Naive thymus-derived CD8-positive, alpha-beta T cell (primary cell): Measurements from ENCODE around the gene TIMM10B. TPM values are rescaled to one million over a fixed set of nuclear protein-coding genes. Genes with fewer than 3 reads are reported as not detected.

Experiments used
- ATAC-seq, 2 donors: fragments of 150-1000 bp; cut with Tn5 transposase in 1 of 2; sonication (Bioruptor Pico), chemical (Tn5 transposase) in 1 of 2; 1 replicate in 1 of 2; 2 replicates in 1 of 2; pipeline ENCODE4 v1.10.0; 2021; ENCODE audit warnings: mild to moderate bottlenecking in 2 of 2, moderate library complexity in 2 of 2
- POLR2A ChIA-PET: fragments of 350-600 bp; sonication (Branson Sonifier 250); formaldehyde crosslinking; loops from one replicate; lab custom pipeline; 2021; ENCODE audit warnings: antibody characterized with exemption; lab: Charles Lee
- DNase-seq, 10 donors: peaks; one replicate each; pipeline versions ENCODE4 v3.0.0 to v3.0.0-alpha.2; 2020 to 2022
- H3K27ac Mint-ChIP-seq, 10 donors: one replicate each; pipeline ENCODE4 v1.8.0; 2020 to 2022; ENCODE audit warnings: mild to moderate bottlenecking in 10 of 10, mixed read lengths in 10 of 10, moderate library complexity in 4 of 10, inconsistent platforms in 1 of 10
- H3K27me3 Mint-ChIP-seq, 5 donors: one replicate each; pipeline ENCODE4 v1.8.0; 2021 to 2022; ENCODE audit warnings: mixed read lengths in 5 of 5
- H3K36me3 Mint-ChIP-seq, 3 donors: one replicate each; pipeline ENCODE4 v1.8.0; 2020 to 2022; ENCODE audit warnings: mixed read lengths in 3 of 3, mild to moderate bottlenecking in 2 of 3, inconsistent platforms in 1 of 3
- H3K4me1 Mint-ChIP-seq, 4 donors: one replicate each; pipeline ENCODE4 v1.8.0; 2021 to 2022; ENCODE audit warnings: mixed read lengths in 4 of 4
- H3K4me3 Mint-ChIP-seq, 10 donors: one replicate each; pipeline ENCODE4 v1.8.0; 2020 to 2022; ENCODE audit warnings: mild to moderate bottlenecking in 10 of 10, mixed read lengths in 10 of 10, moderate library complexity in 6 of 10, inconsistent platforms in 1 of 10
- H3K9me3 Mint-ChIP-seq, 9 donors: one replicate each; pipeline ENCODE4 v1.8.0; 2020 to 2022; ENCODE audit warnings: mixed read lengths in 9 of 9, mild to moderate bottlenecking in 3 of 9, inconsistent platforms in 1 of 9, moderate library complexity in 1 of 9
- polyA plus RNA-seq, 3 donors: library from polyadenylated mRNA; unstranded; fragments of 300-500 nt; fragmentation: Illumina TruSeq; gene quantifications; one replicate each; pipeline ENCODE4 v1.2.3, GENCODE V29; 2021
- total RNA-seq, 8 experiments: library from RNA in 2 of 8; stranded (reverse) in 2 of 8; gene quantifications; one replicate each; pipeline ENCODE4 v1.2.3 and lab custom pipeline; 2021 to 2026

The TIMM10B gene
- total and polyA plus RNA-seq, 5 experiments from 2014 or later, result 30.5 to 71.5 (median 42.7) TPM

DNA sequence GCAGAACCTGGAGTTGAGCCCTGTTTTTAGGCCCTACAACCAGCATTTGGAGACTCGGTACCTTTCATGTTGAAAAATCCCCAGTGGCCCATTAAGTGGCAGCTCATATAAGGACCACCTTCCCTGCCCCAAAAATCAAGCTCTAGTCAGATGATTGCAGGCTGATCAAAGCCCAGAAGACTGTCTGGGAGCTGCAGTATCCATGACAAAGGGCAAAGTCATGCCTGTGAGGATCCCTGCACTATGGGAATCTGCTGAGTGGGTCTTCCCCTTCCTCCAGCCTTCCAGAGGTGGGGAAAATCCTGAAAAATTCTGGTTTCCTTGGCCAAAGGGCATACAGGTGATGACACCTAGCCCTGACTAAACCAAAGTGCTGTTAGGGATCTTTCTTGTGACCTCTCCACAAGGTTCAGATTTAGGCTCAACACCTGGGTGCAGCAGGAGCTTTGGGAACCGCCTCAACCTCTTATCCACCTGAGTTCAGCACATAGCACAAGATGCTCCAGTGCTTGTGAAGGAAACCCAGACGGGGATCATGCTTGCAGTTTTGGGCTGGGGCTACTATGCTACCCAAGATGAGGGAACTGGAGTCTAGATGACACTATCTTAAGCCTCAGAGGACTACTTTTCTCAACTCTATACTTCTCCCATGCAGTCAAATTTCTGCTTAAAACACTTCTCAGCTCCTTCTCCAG is 6.3 kb upstream of the TIMM10B start:
- ATAC-seq, result no peak
- H3K27ac Mint-ChIP-seq, result peak overlapping the region; percentile 32 to 91 (median 84)
- H3K36me3 Mint-ChIP-seq, result peaks cover 0 to 19% (median 0%) of the 10 kb centered on the region in 3 donors
- H3K27me3 Mint-ChIP-seq, result no peaks in the 10 kb centered on the region
- peak overlapping the region; percentile 28 to 92 (median 77) for H3K4me3 Mint-ChIP-seq
- H3K4me1 Mint-ChIP-seq, result peaks cover 19 to 38% (median 28%) of the 10 kb centered on the region in 4 donors
- POLR2A ChIA-PET, result interaction anchor here (0.6 to 1.5 kb wide), 5 partner anchors 11 to 193 kb away, joined by 3 to 4 read pairs (median 3); partner anchors contain the start of gene SMPD1
- no peaks in the 10 kb centered on the region for H3K9me3 Mint-ChIP-seq
- no peak for DNase-seq

DNA sequence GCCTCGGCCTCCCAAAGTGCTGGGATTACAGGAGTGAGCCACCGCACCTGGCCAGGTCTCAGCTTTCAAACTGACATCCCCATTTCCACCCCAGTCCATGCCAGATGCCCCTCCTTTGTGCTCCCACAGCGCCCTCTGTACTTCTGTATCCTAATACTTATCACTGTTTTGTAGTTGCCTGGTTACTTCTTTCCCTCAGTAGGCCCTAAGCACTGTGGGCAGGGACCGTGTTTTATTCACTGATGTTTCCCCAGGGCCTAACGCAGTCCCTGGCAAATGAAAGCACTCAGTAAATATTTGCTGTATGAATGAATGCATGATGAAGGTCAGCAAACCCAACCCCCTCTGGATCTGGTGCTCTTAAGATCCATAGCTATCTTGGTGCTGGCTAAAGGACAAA is 5.4 kb upstream of the TIMM10B start:
- peaks cover 25 to 47% (median 38%) of the 10 kb centered on the region in 4 donors for H3K4me1 Mint-ChIP-seq
- H3K4me3 Mint-ChIP-seq, result peak overlapping the region in 1 of 10 donors; percentile 7
- POLR2A ChIA-PET, result interaction anchor here (0.8 to 0.9 kb wide), 2 partner anchors 12 to 17 kb away, joined by 3 read pairs; no protein-coding TSS in a partner anchor

DNA sequence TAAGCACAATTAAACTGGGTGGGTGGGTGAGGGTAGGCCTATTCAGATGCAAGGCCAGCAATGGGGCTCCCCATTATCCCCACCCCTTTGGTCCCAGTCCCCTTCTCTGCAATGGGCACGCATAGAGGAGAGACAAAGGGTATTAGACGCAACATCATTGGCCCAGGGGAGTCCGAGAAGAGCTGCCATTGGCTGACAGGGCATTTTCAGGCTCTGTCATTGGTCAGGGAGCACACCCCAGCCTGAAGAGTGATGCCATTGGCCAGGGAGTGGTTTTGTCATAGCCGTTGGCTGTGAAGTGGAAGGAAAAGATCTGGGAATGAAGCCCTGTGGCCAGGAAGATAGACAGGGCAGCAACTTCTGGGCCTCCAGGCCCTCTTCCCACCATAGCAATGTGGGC is 4.7 kb upstream of the TIMM10B start:
- POLR2A ChIA-PET, result interaction anchor here (0.9 kb wide), 1 partner anchor 12 kb away, joined by 3 read pairs; no protein-coding TSS in a partner anchor
- peak overlapping the region in 1 of 10 donors; percentile 38 for H3K4me3 Mint-ChIP-seq
- peaks cover 27 to 49% (median 40%) of the 10 kb centered on the region in 4 donors for H3K4me1 Mint-ChIP-seq

More for the DNA sequence above, 5.4 kb upstream of the TIMM10B start:
- no peaks in the 10 kb centered on the region for H3K9me3 Mint-ChIP-seq
- no peaks in the 10 kb centered on the region for H3K27me3 Mint-ChIP-seq
- ATAC-seq, result no peak
- H3K27ac Mint-ChIP-seq, result peak overlapping the region in 8 of 10 donors; percentile 22 to 91 (median 56)
- no peak for DNase-seq
- peaks cover 0 to 19% (median 0%) of the 10 kb centered on the region in 3 donors for H3K36me3 Mint-ChIP-seq

GRCh38 chr11:6480299-6480914 is 894 bp upstream of the TIMM10B start:
- Mint-ChIP-seq H3K9me3 (no peaks in the 10 kb centered on the region), H3K36me3 (peaks cover 0 to 19% (median 0%) of the 10 kb centered on the region in 3 donors), H3K27me3 (no peaks in the 10 kb centered on the region), H3K4me1 (peaks cover 28 to 46% (median 43%) of the 10 kb centered on the region in 4 donors), H3K4me3 (peak overlapping the region; percentile 93 to 99 (median 96)), H3K27ac (peak overlapping the region; percentile 96 to 99 (median 99))
- DNase-seq (no peak), ATAC-seq (no peak)
- POLR2A ChIA-PET, result interaction anchor here (2.0 to 2.1 kb wide), 2 partner anchors 77 to 123 kb away, joined by 15 to 22 read pairs; partner anchors contain the start of genes ILK and RRP8

More for the DNA sequence above, 4.7 kb upstream of the TIMM10B start:
- Mint-ChIP-seq H3K9me3 (no peaks in the 10 kb centered on the region), H3K27me3 (no peaks in the 10 kb centered on the region), H3K36me3 (peaks cover 0 to 19% (median 0%) of the 10 kb centered on the region in 3 donors), H3K27ac (peak overlapping the region in 3 of 10 donors; percentile 16 to 84 (median 81))
- ATAC-seq (no peak), DNase-seq (no peak)

GRCh38 chr11:6481924-6482275 is 599 bp downstream of the TIMM10B start:
- peak in 1 of 2 donors; percentile 1 for ATAC-seq

DNA sequence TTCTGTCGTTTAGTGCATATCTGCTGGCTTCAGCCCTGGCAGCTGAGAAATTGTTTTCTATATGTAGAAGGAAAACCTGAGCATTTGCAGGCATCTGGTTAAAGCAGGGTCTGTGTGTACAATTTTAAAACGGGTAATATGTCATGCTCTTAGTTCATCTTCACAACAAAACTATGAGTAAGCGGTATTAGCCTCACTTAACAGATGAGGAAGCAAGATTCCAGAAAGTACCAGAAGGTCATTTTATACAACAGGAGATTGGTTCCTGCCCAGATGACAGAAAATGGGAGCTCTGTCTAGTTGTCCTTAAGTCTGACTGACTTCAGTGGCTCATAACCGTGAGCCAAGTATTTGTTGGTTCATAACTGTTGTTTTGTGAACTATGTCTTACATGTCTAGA is 1.1 kb downstream of the TIMM10B start:
- Mint-ChIP-seq H3K4me3 (peak overlapping the region; percentile 66 to 99 (median 96)), H3K36me3 (peaks cover 0 to 12% (median 0%) of the 10 kb centered on the region in 3 donors), H3K27me3 (no peaks in the 10 kb centered on the region), H3K9me3 (no peaks in the 10 kb centered on the region), H3K27ac (peak overlapping the region; percentile 80 to 99 (median 99)), H3K4me1 (peaks cover 26 to 46% (median 43%) of the 10 kb centered on the region in 4 donors)
- POLR2A ChIA-PET, result interaction anchor here (0.9 to 2.1 kb wide), 16 partner anchors 9 to 264 kb away, joined by 3 to 22 read pairs (median 8); partner anchors contain the start of genes APBB1, ILK, MRPL17 and RRP8
- no peak for DNase-seq
- ATAC-seq, result no peak

More at GRCh38 chr11:6481924-6482275, 599 bp downstream of the TIMM10B start:
- POLR2A ChIA-PET, result interaction anchor here (0.6 to 2.1 kb wide), 24 partner anchors 9 to 265 kb away, joined by 3 to 22 read pairs (median 5); partner anchors contain the start of genes APBB1, ILK, MRPL17 and RRP8
- Mint-ChIP-seq H3K4me3 (peak overlapping the region; percentile 93 to 99 (median 96)), H3K27ac (peak overlapping the region; percentile 96 to 99 (median 99)), H3K4me1 (peaks cover 26 to 46% (median 43%) of the 10 kb centered on the region in 4 donors), H3K9me3 (no peaks in the 10 kb centered on the region), H3K36me3 (peaks cover 0 to 16% (median 0%) of the 10 kb centered on the region in 3 donors), H3K27me3 (no peaks in the 10 kb centered on the region)
- no peak for DNase-seq

GRCh38 chr11:6483015-6483414 is 1.7 kb downstream of the TIMM10B start:
- Mint-ChIP-seq H3K4me1 (peaks cover 26 to 48% (median 43%) of the 10 kb centered on the region in 4 donors), H3K27ac (peak overlapping the region; percentile 80 to 99 (median 99)), H3K4me3 (peak overlapping the region; percentile 66 to 99 (median 96)), H3K27me3 (no peaks in the 10 kb centered on the region), H3K9me3 (no peaks in the 10 kb centered on the region), H3K36me3 (peaks cover 0 to 6% (median 0%) of the 10 kb centered on the region in 3 donors)
- POLR2A ChIA-PET, result interaction anchor here (1.5 kb wide), 1 partner anchor 93 kb away, joined by 3 read pairs; the partner anchor contains the start of gene SMPD1
- ATAC-seq, result no peak
- no peak for DNase-seq

DNA sequence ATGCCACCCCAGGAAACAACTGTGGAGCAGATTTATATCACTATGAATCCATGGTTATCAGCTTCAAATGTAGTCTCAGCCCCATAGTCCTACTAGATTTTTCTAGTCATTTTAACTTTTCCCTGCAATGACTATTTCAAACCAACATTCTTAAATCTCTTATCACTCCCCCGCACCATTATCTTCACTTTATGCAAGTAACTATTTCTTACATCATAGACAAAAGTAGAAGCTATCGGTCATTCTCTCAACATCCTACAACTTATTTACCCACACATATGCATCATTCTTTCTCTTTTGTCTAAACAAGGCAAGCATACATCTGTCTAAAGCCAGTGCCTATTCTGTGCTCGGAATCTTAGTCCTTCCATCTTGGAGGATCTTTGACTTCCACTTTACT is 4.4 kb downstream of the TIMM10B start:
- Mint-ChIP-seq H3K27me3 (no peaks in the 10 kb centered on the region), H3K4me1 (peaks cover 20 to 40% (median 28%) of the 10 kb centered on the region in 4 donors), H3K27ac (no peak overlapping the region), H3K36me3 (peaks cover 0 to 21% (median 4%) of the 10 kb centered on the region in 3 donors), H3K9me3 (no peaks in the 10 kb centered on the region), H3K4me3 (no peak overlapping the region)
- ATAC-seq (no peak), DNase-seq (no peak)
- POLR2A ChIA-PET, result no interaction called here

GRCh38 chr11:6486256-6486655 is 5.0 kb downstream of the TIMM10B start:
- H3K27ac Mint-ChIP-seq, result no peak overlapping the region
- no peaks in the 10 kb centered on the region for H3K9me3 Mint-ChIP-seq
- no peak overlapping the region for H3K4me3 Mint-ChIP-seq
- DNase-seq (no peak), ATAC-seq (no peak)
- peaks cover 15 to 34% (median 22%) of the 10 kb centered on the region in 4 donors for H3K4me1 Mint-ChIP-seq
- POLR2A ChIA-PET, result no interaction called here
- peaks cover 0 to 27% (median 4%) of the 10 kb centered on the region in 3 donors for H3K36me3 Mint-ChIP-seq
- no peaks in the 10 kb centered on the region for H3K27me3 Mint-ChIP-seq

DNA sequence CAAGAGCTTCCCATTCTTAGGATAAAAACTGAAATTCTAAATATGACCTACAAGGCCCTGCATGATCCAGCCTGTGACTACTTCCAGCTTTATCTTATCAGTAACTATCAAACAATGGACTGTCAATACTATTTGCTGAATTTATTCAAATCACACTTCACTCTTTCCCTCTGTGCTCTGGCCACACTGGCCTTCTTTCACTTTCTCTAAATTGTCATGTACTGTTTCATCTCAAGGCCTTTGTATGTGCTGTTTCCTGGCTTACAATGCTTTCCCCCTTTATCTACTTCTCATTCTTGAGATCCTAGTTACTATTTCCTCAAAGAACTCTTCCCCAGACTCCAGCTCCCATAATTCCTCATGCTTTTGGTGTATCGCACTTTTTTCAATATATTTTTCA is 5.6 kb downstream of the TIMM10B start:
- peaks cover 15 to 33% (median 20%) of the 10 kb centered on the region in 4 donors for H3K4me1 Mint-ChIP-seq
- H3K36me3 Mint-ChIP-seq, result peaks cover 0 to 34% (median 4%) of the 10 kb centered on the region in 3 donors
- DNase-seq (no peak), ATAC-seq (no peak)
- no peaks in the 10 kb centered on the region for H3K9me3 Mint-ChIP-seq
- H3K4me3 Mint-ChIP-seq, result no peak overlapping the region
- no peaks in the 10 kb centered on the region for H3K27me3 Mint-ChIP-seq
- H3K27ac Mint-ChIP-seq, result no peak overlapping the region
- POLR2A ChIA-PET, result no interaction called here

- ATAC-seq (no peak), DNase-seq (no peak)
- Mint-ChIP-seq H3K4me1 (peaks cover 6 to 23% (median 9%) of the 10 kb centered on the region in 4 donors), H3K27ac (peak overlapping the region in 6 of 10 donors; percentile 30 to 65 (median 52)), H3K27me3 (no peaks in the 10 kb centered on the region), H3K4me3 (no peak overlapping the region), H3K36me3 (peaks cover 0 to 46% (median 4%) of the 10 kb centered on the region in 3 donors), H3K9me3 (no peaks in the 10 kb centered on the region)
- POLR2A ChIA-PET, result interaction anchor here (0.6 to 1.3 kb wide), 2 partner anchors 11 to 12 kb away, joined by 3 read pairs; no protein-coding TSS in a partner anchor
Measured at GRCh38 chr11:6488342-6488741, 7.0 kb downstream of the TIMM10B start.

- DNase-seq, result no peak
- no peak for ATAC-seq
- no peaks in the 10 kb centered on the region for H3K9me3 Mint-ChIP-seq
- no peak overlapping the region for H3K4me3 Mint-ChIP-seq
- H3K27ac Mint-ChIP-seq, result peak overlapping the region in 4 of 10 donors; percentile 35 to 78 (median 60)
- no peaks in the 10 kb centered on the region for H3K27me3 Mint-ChIP-seq
- H3K4me1 Mint-ChIP-seq, result peaks cover 5 to 25% (median 8%) of the 10 kb centered on the region in 4 donors
- H3K36me3 Mint-ChIP-seq, result peaks cover 0 to 51% (median 4%) of the 10 kb centered on the region in 3 donors
- POLR2A ChIA-PET, result interaction anchor here (0.6 to 1.3 kb wide), 2 partner anchors 11 to 13 kb away, joined by 3 read pairs; no protein-coding TSS in a partner anchor
Measured at GRCh38 chr11:6488821-6489220, 7.5 kb downstream of the TIMM10B start.
